ENCODE measurements around the gene ADAMTS6.
"Not testable (repeated sequence)": the region's sequence is repeated elsewhere in the genome, so short reads cannot be mapped to it uniquely, and the experiment has no call there.

ADAMTS6 gene

GRCh38 chr5:65359981-65360380 lies 121.7 kb downstream of the ADAMTS6 start:
- DNase-seq: no peak

- no peak for DNase-seq
Observed at GRCh38 chr5:65359569-65359968, 122.2 kb downstream of the ADAMTS6 start.

GRCh38 chr5:65356274-65356673 lies 125.4 kb downstream of the ADAMTS6 start:
- no peak for DNase-seq

GRCh38 chr5:65355301-65355700 lies 126.4 kb downstream of the ADAMTS6 start:
- no peak for DNase-seq

GRCh38 chr5:65341835-65342234 lies 139.9 kb downstream of the ADAMTS6 start:
- no peak for DNase-seq

- DNase-seq: no peak
Observed at GRCh38 chr5:65338606-65339151, 143.0 kb downstream of the ADAMTS6 start.

GRCh38 chr5:65334077-65334476 lies 147.6 kb downstream of the ADAMTS6 start:
- no peak for DNase-seq

- DNase-seq: no peak
Observed at GRCh38 chr5:65332591-65332990, 149.1 kb downstream of the ADAMTS6 start.

GRCh38 chr5:65329266-65329665 lies 152.5 kb downstream of the ADAMTS6 start:
- DNase-seq: no peak

- DNase-seq: no peak
Observed at GRCh38 chr5:65327582-65327981, 154.1 kb downstream of the ADAMTS6 start.

GRCh38 chr5:65326922-65327321 lies 154.8 kb downstream of the ADAMTS6 start:
- no peak for DNase-seq

- DNase-seq: no peak
Observed at GRCh38 chr5:65324226-65324625, 157.5 kb downstream of the ADAMTS6 start.

GRCh38 chr5:65320704-65321103 lies 161.0 kb downstream of the ADAMTS6 start:
- not testable (repeated sequence) for DNase-seq

- no peak for DNase-seq
Observed at GRCh38 chr5:65320250-65320649, 161.5 kb downstream of the ADAMTS6 start.

GRCh38 chr5:65307931-65308330 lies 173.8 kb downstream of the ADAMTS6 start:
- no peak for DNase-seq

- DNase-seq: no peak
Observed at GRCh38 chr5:65307088-65307487, 174.6 kb downstream of the ADAMTS6 start.

- no peak for DNase-seq
Observed at GRCh38 chr5:65305913-65306312, 175.8 kb downstream of the ADAMTS6 start.

- no peak for DNase-seq
Observed at GRCh38 chr5:65299861-65300260, 181.9 kb downstream of the ADAMTS6 start.

- no peak for DNase-seq
Observed at GRCh38 chr5:65296067-65296466, 185.7 kb downstream of the ADAMTS6 start.

- no peak for DNase-seq
Observed at GRCh38 chr5:65292196-65292595, 189.5 kb downstream of the ADAMTS6 start.

- peak; percentile 13 for DNase-seq
Observed at GRCh38 chr5:65290677-65291076, 191.0 kb downstream of the ADAMTS6 start.

GRCh38 chr5:65288657-65289056 lies 193.1 kb downstream of the ADAMTS6 start:
- DNase-seq: no peak

GRCh38 chr5:65279603-65280002 lies 202.1 kb downstream of the ADAMTS6 start:
- no peak for DNase-seq

- DNase-seq: no peak
Observed at GRCh38 chr5:65276178-65276890, 205.4 kb downstream of the ADAMTS6 start.

- DNase-seq: no peak
Observed at GRCh38 chr5:65271906-65272305, 209.8 kb downstream of the ADAMTS6 start.
